Heart left ventricle (tissue), 16 donors: ENCODE data around the gene PSEN2. TPM values are rescaled to one million over a fixed set of nuclear protein-coding genes. Genes with fewer than 3 reads are reported as not detected.

Experiments used
- ATAC-seq, 4 donors: fragments of 200-7000 bp; cut with Tn5 transposase; one replicate each; pipeline ENCODE4 v1.9.1; 2020 to 2022; ENCODE audit warnings: moderate library complexity in 4 of 4, mild to moderate bottlenecking in 3 of 4, moderate number of reproducible peaks in 1 of 4
- DNase-seq, 5 donors: peaks; one replicate each; pipeline ENCODE4 v3.0.0-alpha.2; 2020
- H3K27ac ChIP-seq, 12 donors: fragments of 200-600 bp; sonication (generic) in 4 of 12; one replicate each; pipeline versions ENCODE4 v1.5.0 to v1.8.0; 2016 to 2022; ENCODE audit warnings: mild to moderate bottlenecking in 2 of 12
- H3K27me3 ChIP-seq, 9 donors: fragments of 200-600 bp; sonication (generic) in 2 of 9; one replicate each; pipeline versions ENCODE4 v1.5.1 to v1.8.0; 2016 to 2022; ENCODE audit warnings: mild to moderate bottlenecking in 3 of 9
- H3K36me3 ChIP-seq, 9 donors: fragments of 200-600 bp; sonication (generic) in 2 of 9; one replicate each; pipeline versions ENCODE4 v1.5.0 to v1.8.0; 2018 to 2022; ENCODE audit warnings: mild to moderate bottlenecking in 2 of 9
- H3K4me1 ChIP-seq, 12 donors: fragments of 200-600 bp; sonication (generic) in 4 of 12; one replicate each; pipeline versions ENCODE4 v1.5.0 to v1.8.0; 2016 to 2022; ENCODE audit warnings: mild to moderate bottlenecking in 3 of 12
- H3K4me3 ChIP-seq, 12 donors: fragments of 200-600 bp; sonication (generic) in 4 of 12; one replicate each; pipeline versions ENCODE4 v1.5.0 to v1.8.0; 2017 to 2022; ENCODE audit warnings: mild to moderate bottlenecking in 9 of 12, moderate library complexity in 4 of 12
- H3K9me3 ChIP-seq, 12 donors: fragments of 200-600 bp; sonication (generic) in 4 of 12; one replicate each; pipeline versions ENCODE4 v1.5.0 to v1.8.0; 2016 to 2022; ENCODE audit warnings: mild to moderate bottlenecking in 1 of 12
- POLR2A ChIP-seq, 2 donors: fragments of 450-650 bp; IDR thresholded peaks; one replicate each; pipeline ENCODE4 v1.6.1; 2017; ENCODE audit warnings: antibody characterized with exemption in 2 of 2, mild to moderate bottlenecking in 2 of 2, moderate library complexity in 2 of 2
- WGBS, 4 donors: extraction: QIAGEN DNeasy Blood & Tissue Kit in 2 of 4; methylation state at CpG; one replicate each; pipeline versions ENCODE4 v1.1.5 to v1.1.7; 2013 to 2018; 5-methylcytosine and 5-hydroxymethylcytosine counted together
- intact Hi-C, 10 donors: fragments of 100-400 bp; cut with DNase I; formaldehyde crosslinking; loops; one replicate each; pipeline versions ENCODE4 v1.11.1 to v1.14.2; 2022
- polyA plus RNA-seq, 2 donors: library from polyadenylated mRNA; stranded (reverse); fragments of 200-250 nt; gene quantifications; one replicate each; pipeline ENCODE4 v1.2.3, GENCODE V29; 2013
- total RNA-seq, 9 donors: library from RNA; depleted of rRNA in 2 of 9; stranded (reverse); fragments of >200 nt in 2 of 9; fragmentation: NEBNext Ultra II Directional in 3 of 9; extraction: Animal tissue kit (Norgen Biotek cat#: 25700) in 3 of 9; gene quantifications; one replicate each; pipeline versions ENCODE4 v1.1.0 to v1.2.4, GENCODE V29; 2016 to 2023
- TF ChIP-seq, protein P1 (sequence below), 12 donors: fragments of 200-600 bp; sonication (generic) in 4 of 12; IDR thresholded peaks; one replicate each; pipeline versions ENCODE4 v1.5.0 to v1.8.0; 2018 to 2022; ENCODE audit warnings: antibody characterized with exemption in 12 of 12, mild to moderate bottlenecking in 5 of 12
- donor health status: ischemic (EF 13 %, LVEDD 7.1; RV severe dilation, severe dysfunction).
- donor health status: healthy with polysubstance abuse.
- donor health status: DM: no; HTN: yes; CAD: no.
- donor health status: DM: no; HTN: no; CAD: no.
- donor health status: ischemic (EF 25% LVEDD 6.9; RV normal size, moderate dysfunction).
- donor health status: ischemic (EF 25% LVEDD 5.7; RV mildly dilated, moderate dysfunction).
- donor health status: healthy.
- donor health status: DM: yes; HTN: yes; CAD: no.
- donor health status: ischemic (EF 35%, LVEDD 5.7; RV mildly dilated, moderate dysfunction).
- donor health status: nonischemic (EF 11% LVEDD 7.7; RV severe dilation, severe dysfunction).
- donor health status: DM: yes; HTN: yes; CAD: no.
- donor health status: PGD.
- donor health status: ischemic (EF 29% LVEDD 5.4; RV normal size, mild dysfunction).
- donor health status: nonischemic (EF 23%, LVEDD 6.1; RV moderate dilation, normal function).

Gene PSEN2
- total and polyA plus RNA-seq, 11 donors = 12.3 to 30.9 (median 19.5) TPM

DNA sequence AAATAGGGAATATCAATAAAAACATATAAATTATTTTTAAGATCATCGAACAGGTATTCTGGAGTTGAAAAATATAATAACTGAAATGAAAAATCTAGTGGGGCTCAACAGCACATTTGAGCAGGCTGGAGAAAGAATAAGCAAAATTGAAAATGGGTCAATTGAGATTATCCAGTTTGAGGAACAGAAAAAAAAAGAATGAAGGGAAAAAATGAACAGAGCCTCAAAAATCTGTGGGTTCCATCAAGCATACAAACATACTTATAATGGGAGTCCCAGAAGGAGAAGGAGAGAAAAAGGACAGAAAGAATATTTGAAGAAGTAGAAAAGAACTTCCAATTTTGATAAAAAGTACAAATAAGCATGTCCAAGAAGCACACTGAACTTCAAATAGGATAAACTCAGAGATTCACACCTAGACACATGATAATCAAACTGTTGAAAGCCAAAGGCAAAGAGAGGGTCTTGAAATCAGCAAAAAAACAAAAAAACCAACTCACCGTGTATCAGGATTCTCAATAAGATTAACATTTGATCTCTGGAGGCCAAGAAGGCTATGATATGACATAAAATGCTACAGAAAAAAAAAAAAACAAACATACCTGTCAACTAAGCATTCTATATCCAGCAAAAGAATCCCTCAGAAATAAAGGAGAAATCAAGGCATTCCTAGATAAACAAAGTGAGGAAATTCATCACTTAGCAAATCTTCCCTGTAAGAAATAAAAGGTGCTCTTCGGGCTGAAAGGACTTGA is 64.2 kb downstream of the PSEN2 start:
- TF ChIP-seq, protein P1, sequence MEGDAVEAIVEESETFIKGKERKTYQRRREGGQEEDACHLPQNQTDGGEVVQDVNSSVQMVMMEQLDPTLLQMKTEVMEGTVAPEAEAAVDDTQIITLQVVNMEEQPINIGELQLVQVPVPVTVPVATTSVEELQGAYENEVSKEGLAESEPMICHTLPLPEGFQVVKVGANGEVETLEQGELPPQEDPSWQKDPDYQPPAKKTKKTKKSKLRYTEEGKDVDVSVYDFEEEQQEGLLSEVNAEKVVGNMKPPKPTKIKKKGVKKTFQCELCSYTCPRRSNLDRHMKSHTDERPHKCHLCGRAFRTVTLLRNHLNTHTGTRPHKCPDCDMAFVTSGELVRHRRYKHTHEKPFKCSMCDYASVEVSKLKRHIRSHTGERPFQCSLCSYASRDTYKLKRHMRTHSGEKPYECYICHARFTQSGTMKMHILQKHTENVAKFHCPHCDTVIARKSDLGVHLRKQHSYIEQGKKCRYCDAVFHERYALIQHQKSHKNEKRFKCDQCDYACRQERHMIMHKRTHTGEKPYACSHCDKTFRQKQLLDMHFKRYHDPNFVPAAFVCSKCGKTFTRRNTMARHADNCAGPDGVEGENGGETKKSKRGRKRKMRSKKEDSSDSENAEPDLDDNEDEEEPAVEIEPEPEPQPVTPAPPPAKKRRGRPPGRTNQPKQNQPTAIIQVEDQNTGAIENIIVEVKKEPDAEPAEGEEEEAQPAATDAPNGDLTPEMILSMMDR (IDR thresholded peaks at IDR 0.05) = no peak
- no peak for TF ChIP-seq POLR2A (IDR thresholded peaks at IDR 0.05)
- WGBS, 4 donors = 64 to 100% (median 86%) methylated on average over 3 of the region's 3 CpGs
- H3K4me1 ChIP-seq = peaks cover 0 to 16% (median 10%) of the 10 kb centered on the region in 12 donors
- H3K36me3 ChIP-seq = peaks cover 0 to 9% (median 0%) of the 10 kb centered on the region in 9 donors
- no peaks in the 10 kb centered on the region for H3K27me3 ChIP-seq
- no peak overlapping the region for H3K27ac ChIP-seq
- no peak overlapping the region for H3K4me3 ChIP-seq
- DNase-seq = no peak
- peaks cover 0 to 23% (median 18%) of the 10 kb centered on the region in 12 donors for H3K9me3 ChIP-seq
- intact Hi-C loops = no loop called here
- ATAC-seq = no peak

DNA sequence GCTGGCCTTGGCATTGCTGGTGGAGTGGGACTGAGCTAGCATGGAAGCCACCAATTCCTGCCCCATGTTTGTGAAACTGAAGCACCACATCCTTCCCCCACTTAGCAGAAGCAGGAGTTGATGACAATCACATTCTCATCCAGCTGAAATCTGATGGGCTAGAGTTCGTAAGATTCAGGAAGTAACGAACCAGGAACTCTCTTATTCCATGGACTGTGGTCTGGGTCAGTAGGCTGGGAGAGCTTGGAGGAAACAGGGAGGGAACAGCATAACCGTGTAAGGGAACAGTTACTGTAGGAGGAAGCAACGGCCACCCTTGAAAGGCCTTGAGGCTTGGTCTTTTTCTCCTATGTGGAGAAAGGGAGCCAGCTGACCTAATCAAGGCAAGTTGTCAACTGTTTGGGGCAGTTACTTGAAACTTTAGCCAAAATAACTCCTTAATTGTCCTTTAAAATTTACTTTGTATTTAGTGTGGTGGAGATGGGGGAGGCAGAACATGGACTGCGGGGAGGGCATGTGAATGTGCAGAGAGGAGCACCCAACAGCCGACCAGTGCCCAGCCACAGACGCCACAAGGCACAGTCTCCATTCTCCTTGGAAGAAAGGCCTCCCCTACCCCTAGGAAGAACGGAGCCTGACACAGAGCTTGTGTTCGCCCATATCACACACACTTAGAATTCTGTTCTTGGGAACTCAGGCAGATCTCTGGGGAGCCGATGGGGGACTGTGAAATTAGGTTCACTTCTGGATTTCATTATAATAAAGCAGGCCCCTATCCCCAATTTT is 67.7 kb downstream of the PSEN2 start:
- H3K27me3 ChIP-seq = no peaks in the 10 kb centered on the region
- intact Hi-C loops = loop anchor here in 1 of 10 donors (2.0 kb wide), 1 partner anchor 17 kb away; no protein-coding TSS in a partner anchor
- H3K36me3 ChIP-seq = peaks cover 0 to 9% (median 0%) of the 10 kb centered on the region in 9 donors
- WGBS, 4 donors = 73 to 83% (median 80%) methylated on average over 10 of the region's 10 CpGs
- no peak for DNase-seq
- H3K27ac ChIP-seq = peak overlapping the region; percentile 92 to 99 (median 98)
- TF ChIP-seq, protein P1 (IDR thresholded peaks at IDR 0.05) = no peak
- no peak for TF ChIP-seq POLR2A (IDR thresholded peaks at IDR 0.05)
- H3K9me3 ChIP-seq = peaks cover 0 to 23% (median 18%) of the 10 kb centered on the region in 12 donors
- ATAC-seq = no peak
- H3K4me3 ChIP-seq = peak overlapping the region in 2 of 12 donors; percentile 80 to 95
- peaks cover 3 to 42% (median 33%) of the 10 kb centered on the region in 12 donors for H3K4me1 ChIP-seq

DNA sequence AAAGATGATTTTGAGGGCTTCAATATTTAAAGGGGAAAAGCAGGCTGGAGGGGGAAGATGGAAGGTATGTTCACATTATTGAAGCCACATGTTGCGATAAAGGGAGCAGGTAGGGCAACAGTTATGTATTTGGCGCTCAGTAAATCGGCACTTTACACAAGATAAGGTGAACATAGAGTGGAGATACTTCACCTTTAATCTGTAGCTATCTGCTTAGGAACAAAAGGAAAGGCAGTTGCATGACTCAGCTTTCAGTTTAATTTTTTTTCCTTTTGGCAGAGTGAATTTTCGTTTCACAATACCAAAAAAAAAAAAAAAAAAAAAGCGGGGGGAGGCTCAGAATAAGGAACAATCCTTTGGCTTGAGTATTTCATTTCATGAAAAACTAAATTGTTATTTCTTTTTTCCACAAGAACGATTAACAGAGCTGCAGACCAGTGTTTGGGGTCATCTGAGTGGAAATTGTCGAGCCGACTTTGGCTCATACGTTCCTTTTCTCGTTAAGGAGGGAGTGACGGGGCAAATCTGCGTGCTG is 68.6 kb downstream of the PSEN2 start:
- WGBS, 4 donors = 5 to 9% (median 6%) methylated on average over 12 of the region's 12 CpGs
- DNase-seq (no peak), ATAC-seq (no peak)
- no peaks in the 10 kb centered on the region for H3K27me3 ChIP-seq
- peaks cover 0 to 4% (median 0%) of the 10 kb centered on the region in 9 donors for H3K36me3 ChIP-seq
- H3K4me1 ChIP-seq = peaks cover 3 to 50% (median 40%) of the 10 kb centered on the region in 12 donors
- intact Hi-C loops = loop anchor here in 1 of 10 donors (1.0 to 2.0 kb wide), 2 partner anchors 18 to 68 kb away; no protein-coding TSS in a partner anchor
- peak overlapping the region; percentile 41 to 98 (median 82) for H3K4me3 ChIP-seq
- H3K9me3 ChIP-seq = peaks cover 0 to 18% (median 15%) of the 10 kb centered on the region in 12 donors
- TF ChIP-seq, protein P1 (IDR thresholded peaks at IDR 0.05) = no peak
- no peak for TF ChIP-seq POLR2A (IDR thresholded peaks at IDR 0.05)
- H3K27ac ChIP-seq = peak overlapping the region; percentile 92 to 99 (median 98)
